GM12878 (cell line): ENCODE results near the gene KRI1. TPM values are rescaled to one million over a fixed set of nuclear protein-coding genes. Genes with fewer than 3 reads are reported as not detected.
A peak's percentile ranks its signal among the peaks of the same experiment; 100 is the strongest.

Source experiments
- ASH2L ChIP-seq: fragments of 300-600, 200-600 bp; sonication (generic); IDR thresholded peaks from 2 replicates; pipeline ENCODE4 v1.6.1; 2017; ENCODE audit warnings: low read depth, mild to moderate bottlenecking, borderline replicate concordance
- ATF7 ChIP-seq: fragments of 450-650 bp; IDR thresholded peaks from 2 replicates; pipeline ENCODE4 v1.6.1; 2016; ENCODE audit warnings: low read depth, mild to moderate bottlenecking
- BACH1 ChIP-seq: fragments of 450-650 bp; IDR thresholded peaks from 2 replicates; pipeline ENCODE4 v1.6.1; 2017; ENCODE audit warnings: mild to moderate bottlenecking, borderline replicate concordance
- EGR1 ChIP-seq, 2 experiments: IDR thresholded peaks; 1 replicate in 1 of 2; 2 replicates in 1 of 2; pipeline ENCODE4 v1.6.1; 2011 to 2012; ENCODE audit warnings: low read depth in 2 of 2, low read length in 2 of 2, borderline replicate concordance in 1 of 2, mild to moderate bottlenecking in 1 of 2, moderate library complexity in 1 of 2
- MEF2A ChIP-seq: IDR thresholded peaks from 2 replicates; pipeline ENCODE4 v1.6.1; 2011; ENCODE audit warnings: low read depth, mild to moderate bottlenecking, low read length, moderate library complexity; ENCODE audit not compliant: insufficient read depth
- POU2F2 ChIP-seq: IDR thresholded peaks from 3 replicates; pipeline ENCODE4 v1.6.1; 2011; ENCODE audit warnings: low read depth, mild to moderate bottlenecking, low read length, borderline replicate concordance
- RFX5 ChIP-seq: IDR thresholded peaks from 2 replicates; pipeline ENCODE4 v1.6.1; 2011; ENCODE audit warnings: low read depth, low read length, improper control_type of control experiment
- SIN3A ChIP-seq: IDR thresholded peaks from 2 replicates; pipeline ENCODE4 v1.6.1; 2012; ENCODE audit warnings: low read depth, low read length, improper control_type of control experiment
- SPI1 ChIP-seq: IDR thresholded peaks from 2 replicates; pipeline ENCODE4 v1.6.1; 2011; ENCODE audit warnings: low read depth, mild to moderate bottlenecking, low read length, moderate library complexity, borderline replicate concordance; ENCODE audit not compliant: insufficient read depth
- STAT1 ChIP-seq: fragments of 450-650 bp; conservative IDR thresholded peaks from 2 replicates; pipeline ENCODE4 v1.6.1; 2014; ENCODE audit warnings: antibody characterized with exemption, mild to moderate bottlenecking
- ZBTB11 ChIP-seq: fragments of 450-650 bp; formaldehyde crosslinking; IDR thresholded peaks from 2 replicates; pipeline ENCODE4 v1.5.0; 2022; ENCODE audit warnings: mild to moderate bottlenecking, missing genetic modification characterization
- ZSCAN29 ChIP-seq: fragments of 450-650 bp; IDR thresholded peaks from 2 replicates; pipeline ENCODE4 v1.6.1; 2017; ENCODE audit warnings: mild to moderate bottlenecking, moderate library complexity
- polyA plus RNA-seq, 11 experiments: library from polyadenylated mRNA; depleted of rRNA in 4 of 11; unstranded in 6 of 11; stranded (reverse) in 5 of 11; fragments of >200 nt; fragmentation: Nextera tagmentation in 4 of 11; fragmentation: Illumina TruSeq in 1 of 11; extraction: Ambion mirVana in 4 of 11; extraction: Trizol in 1 of 11; gene quantifications; 1 replicate in 1 of 11; 2 replicates in 10 of 11; pipeline versions ENCODE4 v1.2.1 to v1.2.3, GENCODE V29; 2011 to 2016; ENCODE audit warnings: inconsistent platforms in 2 of 11, missing spikeins in 2 of 11, low read depth in 1 of 11
- total RNA-seq, 4 experiments: library from RNA; depleted of rRNA in 3 of 4; stranded (reverse); fragments of >200 nt in 3 of 4; fragmentation: Illumina TruSeq in 1 of 4; extraction: Trizol in 1 of 4; gene quantifications; 2 replicates each; pipeline versions ENCODE4 v1.2.1 to v1.2.3, GENCODE V29; 2013 to 2021

Gene KRI1
- total and polyA plus RNA-seq, 10 of the 15 experiments (the other 5 are each of a cell fraction or from before 2014, with no cell fraction given): 0.98 to 42.5 (median 24.7) TPM

DNA sequence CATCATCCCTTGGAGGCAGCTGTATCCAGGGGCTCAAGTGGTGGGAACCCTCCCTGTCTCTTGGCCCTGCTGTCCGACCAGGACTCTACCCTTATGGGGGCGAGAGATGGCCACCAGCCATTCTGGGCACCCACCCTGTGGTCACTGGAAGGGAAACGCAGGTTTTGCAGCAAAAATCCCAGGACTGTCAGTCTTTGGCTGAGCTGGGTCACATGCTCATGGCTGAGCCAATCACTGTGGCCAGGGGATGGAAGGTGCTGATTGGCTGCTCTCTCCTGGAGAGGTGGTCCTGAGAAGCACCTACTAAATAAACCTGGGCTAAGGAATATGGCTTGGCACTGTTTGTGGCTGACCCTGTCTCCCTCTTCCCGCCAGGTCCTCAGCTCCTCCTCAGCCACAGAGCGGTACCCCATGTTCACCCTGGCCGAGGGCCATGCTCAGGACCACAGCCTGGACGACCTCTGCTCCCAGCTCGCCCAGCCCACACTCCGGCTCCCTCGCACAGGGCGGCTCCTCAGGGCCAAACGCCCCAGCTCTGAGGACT is 13.2 kb downstream of the KRI1 start (continued):
- no peak for TF ChIP-seq ATF7
- no peak for TF ChIP-seq STAT1
- no peak for TF ChIP-seq EGR1 (IDR thresholded peaks at IDR 0.05; ENCODE audit: borderline replicate concordance in 1 of 2, low read depth in 2 of 2, low read length in 2 of 2)
- TF ChIP-seq POU2F2: 0 out of 3 replicates have a peak, but pooled peaks have one; percentile 50
- TF ChIP-seq RFX5: no peak
- no peak for TF ChIP-seq BACH1
- no peak for TF ChIP-seq MEF2A
- no peak for TF ChIP-seq ZBTB11 (CRISPR knock-in tag)
- no peak for TF ChIP-seq SPI1
- no peak for TF ChIP-seq ASH2L
- TF ChIP-seq ZSCAN29: no peak
- TF ChIP-seq SIN3A: no peak
